Neural cell (in vitro differentiated cells): Measurements from ENCODE around the gene PDK1. TPM values are rescaled to one million over a fixed set of nuclear protein-coding genes. Genes with fewer than 3 reads are reported as not detected.

Experiments used
- H2AFZ ChIP-seq: fragments of 200-600, 300-800 bp; sonication (generic), shearing (Covaris generic); 2 replicates; pipeline ENCODE4 v1.6.0; 2014; ENCODE audit warnings: low read depth, mild to moderate bottlenecking, antibody characterized with exemption, low read length, moderate library complexity
- H3F3A ChIP-seq: fragments of 200-600 bp; shearing (Covaris generic); 2 replicates; pipeline ENCODE4 v1.6.1; 2016; ENCODE audit warnings: mild to moderate bottlenecking, moderate library complexity, mixed read lengths, antibody characterized with exemption, low read length; ENCODE audit not compliant: insufficient read depth, poor library complexity, severe bottlenecking
- H3K27ac ChIP-seq: fragments of 200-600, 300-800 bp; sonication (generic), shearing (Covaris generic); 2 replicates; pipeline ENCODE4 v1.5.1; 2014; ENCODE audit warnings: mild to moderate bottlenecking, low read length, moderate library complexity
- H3K27me3 ChIP-seq: fragments of 300-800, 200-600 bp; sonication (generic), shearing (Covaris generic); 2 replicates; pipeline ENCODE4 v1.6.0; 2014; ENCODE audit warnings: mild to moderate bottlenecking, low read depth, low read length, moderate library complexity; ENCODE audit not compliant: insufficient read depth
- H3K36me3 ChIP-seq: fragments of 300-800, 200-600 bp; sonication (generic), shearing (Covaris generic); 2 replicates; pipeline ENCODE4 v1.5.1; 2014; ENCODE audit warnings: mild to moderate bottlenecking, antibody characterized with exemption, low read length, moderate library complexity; ENCODE audit not compliant: insufficient read depth
- H3K4me2 ChIP-seq: fragments of 300-800, 200-600 bp; sonication (generic), shearing (Covaris generic); 2 replicates; pipeline ENCODE4 v1.6.0; 2014; ENCODE audit warnings: mild to moderate bottlenecking, low read length
- H3K4me3 ChIP-seq: fragments of 300-800, 200-600 bp; sonication (generic), shearing (Covaris generic); 2 replicates; pipeline ENCODE4 v1.5.1; 2014; ENCODE audit warnings: mild to moderate bottlenecking, low read length, moderate library complexity
- H3K79me2 ChIP-seq: fragments of 200-600 bp; shearing (Covaris generic); replicated peaks from 2 replicates; pipeline ENCODE4 v1.6.0; 2014; ENCODE audit warnings: mild to moderate bottlenecking, low read length, moderate library complexity; ENCODE audit not compliant: insufficient read depth
- H3K9ac ChIP-seq: fragments of 300-800, 200-600 bp; sonication (generic), shearing (Covaris generic); 2 replicates; pipeline ENCODE4 v1.6.1; 2016; ENCODE audit warnings: mild to moderate bottlenecking, low read length, mixed read lengths
- H3K9me2 ChIP-seq: fragments of 200-600 bp; shearing (Covaris generic); 2 replicates; pipeline ENCODE4 v1.6.1; 2016; ENCODE audit warnings: mild to moderate bottlenecking, low read length, mixed read lengths; ENCODE audit not compliant: insufficient read depth
- H3K9me3 ChIP-seq: fragments of 200-600, 300-800 bp; sonication (generic), shearing (Covaris generic); 2 replicates; pipeline ENCODE4 v1.6.1; 2016; ENCODE audit warnings: mild to moderate bottlenecking, mixed run types, low read length, moderate library complexity, mixed read lengths
- H4K20me1 ChIP-seq: fragments of 200-600 bp; shearing (Covaris generic); 2 replicates; pipeline ENCODE4 v1.6.1; 2016; ENCODE audit warnings: mild to moderate bottlenecking, mixed run types; ENCODE audit not compliant: insufficient read depth
- CTCF ChIP-seq: fragments of 450-650 bp; IDR thresholded peaks from 2 replicates; pipeline ENCODE4 v1.5.1; 2014; ENCODE audit warnings: antibody characterized with exemption, mild to moderate bottlenecking, moderate library complexity; ENCODE audit not compliant: poor library complexity, severe bottlenecking
- EP300 ChIP-seq: fragments of 450-650 bp; conservative IDR thresholded peaks from 2 replicates; pipeline ENCODE4 v1.6.1; 2014; ENCODE audit warnings: antibody characterized with exemption, mild to moderate bottlenecking, moderate library complexity; ENCODE audit not compliant: poor library complexity, severe bottlenecking
- EZH2 ChIP-seq: fragments of 200-600, 300-800 bp; shearing (Covaris generic), sonication (generic); IDR thresholded peaks from 2 replicates; pipeline ENCODE4 v1.6.1; 2014; ENCODE audit warnings: antibody characterized with exemption, low read length, borderline replicate concordance, mild to moderate bottlenecking; ENCODE audit not compliant: insufficient read depth, poor library complexity, severe bottlenecking
- MXI1 ChIP-seq: fragments of 450-650 bp; conservative IDR thresholded peaks from 2 replicates; pipeline ENCODE4 v1.6.1; 2014; ENCODE audit warnings: antibody characterized with exemption, mild to moderate bottlenecking; ENCODE audit not compliant: poor library complexity, severe bottlenecking
- POLR2AphosphoS5 ChIP-seq: IDR thresholded peaks from 2 replicates; pipeline ENCODE4 v1.6.1; 2012
- RAD21 ChIP-seq: fragments of 450-650 bp; conservative IDR thresholded peaks from 2 replicates; pipeline ENCODE4 v1.6.1; 2014; ENCODE audit warnings: antibody characterized with exemption, mild to moderate bottlenecking, moderate library complexity
- SMC3 ChIP-seq: fragments of 450-650 bp; conservative IDR thresholded peaks from 2 replicates; pipeline ENCODE4 v1.6.1; 2014; ENCODE audit warnings: antibody characterized with exemption, mild to moderate bottlenecking, moderate library complexity; ENCODE audit not compliant: poor library complexity
- TAF1 ChIP-seq: IDR thresholded peaks from 2 replicates; pipeline ENCODE4 v1.6.1; 2012; ENCODE audit warnings: low read depth
- polyA plus RNA-seq: library from polyadenylated mRNA; depleted of rRNA; stranded (reverse); fragments of >200 nt; gene quantifications from 2 replicates; pipeline ENCODE4 v1.2.3, GENCODE V29; 2014
- TF ChIP-seq, protein P1 (sequence below): IDR thresholded peaks from 2 replicates; pipeline ENCODE4 v1.6.1; 2012; ENCODE audit warnings: borderline replicate concordance

Gene PDK1
- polyA plus RNA-seq, 1 donor from 2014 or later = 10.8 TPM

- Histone ChIP-seq H3K9me2 (no peaks in the 10 kb centered on the region), H3K9me3 (no peaks in the 10 kb centered on the region), H3K27ac (no peak overlapping the region), H2AFZ (no peak overlapping the region), H3K4me2 (no peak overlapping the region), H3K79me2 (no peaks in the 10 kb centered on the region), H3K4me3 (no peak overlapping the region), H3K27me3 (no peaks in the 10 kb centered on the region), H3K36me3 (no peaks in the 10 kb centered on the region), H3F3A (no peaks in the 10 kb centered on the region), H3K9ac (no peak overlapping the region), H4K20me1 (no peaks in the 10 kb centered on the region)
- TF ChIP-seq RAD21 (no peak), MXI1 (no peak), EZH2 (no peak), CTCF (no peak), TAF1 (no peak), POLR2AphosphoS5 (no peak), EP300 (no peak), SMC3 (no peak)
- TF ChIP-seq, protein P1, sequence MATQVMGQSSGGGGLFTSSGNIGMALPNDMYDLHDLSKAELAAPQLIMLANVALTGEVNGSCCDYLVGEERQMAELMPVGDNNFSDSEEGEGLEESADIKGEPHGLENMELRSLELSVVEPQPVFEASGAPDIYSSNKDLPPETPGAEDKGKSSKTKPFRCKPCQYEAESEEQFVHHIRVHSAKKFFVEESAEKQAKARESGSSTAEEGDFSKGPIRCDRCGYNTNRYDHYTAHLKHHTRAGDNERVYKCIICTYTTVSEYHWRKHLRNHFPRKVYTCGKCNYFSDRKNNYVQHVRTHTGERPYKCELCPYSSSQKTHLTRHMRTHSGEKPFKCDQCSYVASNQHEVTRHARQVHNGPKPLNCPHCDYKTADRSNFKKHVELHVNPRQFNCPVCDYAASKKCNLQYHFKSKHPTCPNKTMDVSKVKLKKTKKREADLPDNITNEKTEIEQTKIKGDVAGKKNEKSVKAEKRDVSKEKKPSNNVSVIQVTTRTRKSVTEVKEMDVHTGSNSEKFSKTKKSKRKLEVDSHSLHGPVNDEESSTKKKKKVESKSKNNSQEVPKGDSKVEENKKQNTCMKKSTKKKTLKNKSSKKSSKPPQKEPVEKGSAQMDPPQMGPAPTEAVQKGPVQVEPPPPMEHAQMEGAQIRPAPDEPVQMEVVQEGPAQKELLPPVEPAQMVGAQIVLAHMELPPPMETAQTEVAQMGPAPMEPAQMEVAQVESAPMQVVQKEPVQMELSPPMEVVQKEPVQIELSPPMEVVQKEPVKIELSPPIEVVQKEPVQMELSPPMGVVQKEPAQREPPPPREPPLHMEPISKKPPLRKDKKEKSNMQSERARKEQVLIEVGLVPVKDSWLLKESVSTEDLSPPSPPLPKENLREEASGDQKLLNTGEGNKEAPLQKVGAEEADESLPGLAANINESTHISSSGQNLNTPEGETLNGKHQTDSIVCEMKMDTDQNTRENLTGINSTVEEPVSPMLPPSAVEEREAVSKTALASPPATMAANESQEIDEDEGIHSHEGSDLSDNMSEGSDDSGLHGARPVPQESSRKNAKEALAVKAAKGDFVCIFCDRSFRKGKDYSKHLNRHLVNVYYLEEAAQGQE = no peak
These were observed 67.5 kb downstream of the PDK1 start for GRCh38 chr2:172623249-172623965.

- no peak overlapping the region for H3K27ac ChIP-seq
These were observed 69.1 kb downstream of the PDK1 start for GRCh38 chr2:172624996-172625395.

More at GRCh38 chr2:172624996-172625395, 69.1 kb downstream of the PDK1 start:
- Histone ChIP-seq H3K9ac (no peak overlapping the region), H3K79me2 (no peaks in the 10 kb centered on the region), H3K27me3 (no peaks in the 10 kb centered on the region), H3K9me2 (no peaks in the 10 kb centered on the region), H3K9me3 (no peaks in the 10 kb centered on the region), H3K4me3 (no peak overlapping the region), H3K4me2 (no peak overlapping the region), H2AFZ (no peak overlapping the region), H4K20me1 (no peaks in the 10 kb centered on the region), H3F3A (no peaks in the 10 kb centered on the region), H3K36me3 (no peaks in the 10 kb centered on the region)
- no peak for TF ChIP-seq MXI1
- no peak for TF ChIP-seq EZH2
- no peak for TF ChIP-seq EP300
- no peak for TF ChIP-seq RAD21
- no peak for TF ChIP-seq TAF1
- TF ChIP-seq SMC3 = no peak
- TF ChIP-seq, protein P1 = no peak
- TF ChIP-seq CTCF = no peak
- TF ChIP-seq POLR2AphosphoS5 = no peak
